ENCODE measurements around the gene GLYR1. TPM values are rescaled to one million over a fixed set of nuclear protein-coding genes. Genes with fewer than 3 reads are reported as not detected.

GLYR1 gene
- total RNA-seq, 1 experiment from 2014 or later, result 23.4 TPM

DNA sequence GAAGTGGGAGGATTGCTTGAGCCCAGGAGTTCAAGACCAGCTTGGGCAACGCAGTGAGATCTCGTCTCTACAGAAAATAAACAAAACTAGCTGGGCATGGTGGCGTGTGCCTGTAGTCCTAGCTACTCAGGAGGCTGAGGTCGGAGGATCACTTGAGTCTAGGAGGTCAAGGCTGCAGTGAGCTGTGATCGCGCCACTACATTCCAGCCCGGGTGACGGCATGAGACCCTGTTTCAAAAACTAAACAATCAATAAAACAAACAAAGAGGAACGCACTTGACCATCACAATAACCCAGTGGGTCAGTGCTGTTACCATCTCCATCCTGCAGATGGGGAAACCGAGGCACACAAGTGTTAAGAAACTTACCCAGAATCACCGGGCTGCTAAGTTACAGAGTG is 93.9 kb downstream of the GLYR1 start:
- H3K36me3 ChIP-seq (ENCODE audit: insufficient read depth, low read length), result peaks cover 14% of the 10 kb centered on the region
- H3K9me3 ChIP-seq (ENCODE audit: low read length), result no peaks in the 10 kb centered on the region; the same call in 1 of the 2 replicates
- H3K9ac ChIP-seq (ENCODE audit: low read length), result no peak overlapping the region
- H2AFZ ChIP-seq (ENCODE audit: low read length), result no peak overlapping the region
- no peak overlapping the region for H3K27ac ChIP-seq (ENCODE audit: low read length)
- no peaks in the 10 kb centered on the region for H3K9me2 ChIP-seq (replicated peaks; ENCODE audit: insufficient read depth, low read length)
- H3K4me2 ChIP-seq (ENCODE audit: low read depth, low read length, poor library complexity, severe bottlenecking), result no peak overlapping the region
- DNase-seq, result no peak
- H3K4me3 ChIP-seq (ENCODE audit: low read length), result no peak overlapping the region
- no peaks in the 10 kb centered on the region for H3K27me3 ChIP-seq (ENCODE audit: low read length)
- H3K4me1 ChIP-seq (ENCODE audit: low read length), result no peaks in the 10 kb centered on the region
- no peaks in the 10 kb centered on the region for H4K20me1 ChIP-seq (ENCODE audit: insufficient read depth, low read depth, low read length)
- no peaks in the 10 kb centered on the region for H3K79me2 ChIP-seq (ENCODE audit: low read length)

Small RNA genes within 50 kb of the gene (small RNA-seq; reads per million reads assigned to genes)
- not detected for gene RF00017

Other genes starting within 250 kb of the GLYR1 start
- gene UBALD1, start 232.4 kb downstream of the GLYR1 start, total RNA-seq (2014; rRNA removed; shearing (Covaris generic); ENCODE audit: low replicate concordance), result 10.0 and 30.6 TPM in 2 replicates
- 16.8 and 23.0 TPM in 2 replicates for gene MGRN1, start 222.5 kb downstream of the GLYR1 start, total RNA-seq (2014; rRNA removed; shearing (Covaris generic); ENCODE audit: low replicate concordance)
- 24.0 and 53.9 TPM in 2 replicates for gene NUDT16L1, start 153.7 kb downstream of the GLYR1 start, total RNA-seq (2014; rRNA removed; shearing (Covaris generic); ENCODE audit: low replicate concordance)
- 6.4 and 16.8 TPM in 2 replicates for gene ANKS3, start 113.0 kb downstream of the GLYR1 start, total RNA-seq (2014; rRNA removed; shearing (Covaris generic); ENCODE audit: low replicate concordance)
- gene DNAAF8, start 112.8 kb downstream of the GLYR1 start, total RNA-seq (2014; rRNA removed; shearing (Covaris generic); ENCODE audit: low replicate concordance), result 0.22 and 3.7 TPM in 2 replicates
- gene ZNF500, start 80.1 kb downstream of the GLYR1 start, total RNA-seq (2014; rRNA removed; shearing (Covaris generic); ENCODE audit: low replicate concordance), result 4.9 and 11.9 TPM in 2 replicates
- gene SEPTIN12, start 58.9 kb downstream of the GLYR1 start, total RNA-seq (2014; rRNA removed; shearing (Covaris generic); ENCODE audit: low replicate concordance), result not detected in 2 replicates
- gene SMIM22, start 51.9 kb downstream of the GLYR1 start, total RNA-seq (2014; rRNA removed; shearing (Covaris generic); ENCODE audit: low replicate concordance), result not detected in 2 replicates
- gene ROGDI, start 44.7 kb downstream of the GLYR1 start, total RNA-seq (2014; rRNA removed; shearing (Covaris generic); ENCODE audit: low replicate concordance), result 9.4 and 28.4 TPM in 2 replicates
- gene UBN1, start 193 bp upstream of the GLYR1 start, total RNA-seq (2014; rRNA removed; shearing (Covaris generic); ENCODE audit: low replicate concordance), result 21.7 and 27.3 TPM in 2 replicates
- not detected in 2 replicates for gene PPL, start 89.9 kb upstream of the GLYR1 start, total RNA-seq (2014; rRNA removed; shearing (Covaris generic); ENCODE audit: low replicate concordance)
- gene SEC14L5, start 111.0 kb upstream of the GLYR1 start, total RNA-seq (2014; rRNA removed; shearing (Covaris generic); ENCODE audit: low replicate concordance), result not detected in 2 replicates
- gene NAGPA, start 186.6 kb upstream of the GLYR1 start, total RNA-seq (2014; rRNA removed; shearing (Covaris generic); ENCODE audit: low replicate concordance), result 12.6 and 19.3 TPM in 2 replicates
- gene C16orf89, start 218.7 kb upstream of the GLYR1 start, total RNA-seq (2014; rRNA removed; shearing (Covaris generic); ENCODE audit: low replicate concordance), result not detected in 2 replicates
- 23.4 and 26.3 TPM in 2 replicates for gene ALG1, start 224.6 kb upstream of the GLYR1 start, total RNA-seq (2014; rRNA removed; shearing (Covaris generic); ENCODE audit: low replicate concordance)